BJ (cell line): ENCODE data around the gene ADCK2. TPM values are rescaled to one million over a fixed set of nuclear protein-coding genes. Genes with fewer than 3 reads are reported as not detected.
"Not testable (repeated sequence)": the region's sequence is repeated elsewhere in the genome, so short reads cannot be mapped to it uniquely, and the experiment has no call there.

Experiments
- CTCF ChIA-PET: fragments of 350-600 bp; formaldehyde crosslinking; extraction: SDS; loops from one replicate; lab custom pipeline; 2021; ENCODE audit warnings: antibody characterized with exemption, inconsistent platforms; lab: Yijun Ruan, JAX
- POLR2A ChIA-PET: fragments of 300-600 bp; sonication (Branson Sonifier 250); formaldehyde crosslinking; extraction: SDS; loops from one replicate; lab custom pipeline; 2021; ENCODE audit warnings: antibody characterized with exemption; lab: Charles Lee
- DNase-seq: peaks from one replicate; pipeline ENCODE4 v3.0.0-alpha.2; 2011; ENCODE audit warnings: low read depth
- H3K27me3 ChIP-seq: 2 replicates; pipeline ENCODE4 v1.6.0; 2011; ENCODE audit warnings: low read length; ENCODE audit not compliant: control insufficient read depth, insufficient read depth
- H3K36me3 ChIP-seq: 2 replicates; pipeline ENCODE4 v1.5.1; 2011; ENCODE audit warnings: low read length; ENCODE audit not compliant: control insufficient read depth, insufficient read depth
- H3K4me3 ChIP-seq: 2 replicates; pipeline ENCODE4 v1.5.1; 2011; ENCODE audit warnings: low read depth, mild to moderate bottlenecking, control low read depth, low read length
- CTCF ChIP-seq: IDR thresholded peaks from 2 replicates; pipeline ENCODE4 v1.5.1; 2011; ENCODE audit warnings: low read depth, mild to moderate bottlenecking, control low read depth, inconsistent platforms, low read length, moderate library complexity; ENCODE audit not compliant: insufficient read depth
- polyA plus RNA-seq: library from polyadenylated mRNA; depleted of rRNA; stranded (reverse); fragments of >200 nt; gene quantifications from 2 replicates; pipeline ENCODE4 v1.2.3, GENCODE V29; 2011

ADCK2 gene
- polyA plus RNA-seq, 1 experiment = 15.4 TPM

- H3K27me3 ChIP-seq = no peaks in the 10 kb centered on the region
- TF ChIP-seq CTCF = no peak
- no peak overlapping the region for H3K4me3 ChIP-seq
- ChIA-PET POLR2A (no interaction called here), CTCF (interaction anchor here (0.5 to 3.5 kb wide), 7 partner anchors 8 to 167 kb away, joined by 3 to 14 read pairs (median 4); no protein-coding TSS in a partner anchor)
- no peak for DNase-seq
- H3K36me3 ChIP-seq = no peaks in the 10 kb centered on the region
These were observed 31.1 kb upstream of the ADCK2 start for GRCh38 chr7:140641524-140642195.

DNA sequence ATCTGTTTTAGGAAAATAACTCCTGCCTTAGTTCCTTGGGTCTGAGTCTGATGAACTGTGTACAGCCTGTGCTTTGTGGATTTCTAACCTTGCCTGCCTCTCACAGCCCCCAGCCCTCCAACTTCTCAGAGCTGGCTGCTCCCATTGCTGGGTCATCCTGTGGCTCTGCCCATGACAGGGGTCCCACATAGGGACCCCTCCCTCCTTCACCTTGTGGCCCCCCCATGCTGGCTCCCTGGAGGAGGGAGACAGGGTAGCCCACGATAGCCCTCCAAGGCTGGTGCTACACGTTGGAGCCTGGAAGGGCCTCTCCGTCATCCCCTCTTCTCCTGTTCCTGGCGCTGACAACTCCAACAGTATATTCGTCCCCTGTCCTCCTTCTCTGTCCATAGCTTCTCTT, 29.3 kb upstream of the ADCK2 start:
- no peaks in the 10 kb centered on the region for H3K36me3 ChIP-seq
- H3K4me3 ChIP-seq = no peak overlapping the region
- ChIA-PET CTCF (interaction anchor here (3.2 kb wide), 1 partner anchor 10 kb away, joined by 13 read pairs; no protein-coding TSS in a partner anchor), POLR2A (no interaction called here)
- no peak for DNase-seq
- H3K27me3 ChIP-seq = no peaks in the 10 kb centered on the region
- no peak for TF ChIP-seq CTCF

DNA sequence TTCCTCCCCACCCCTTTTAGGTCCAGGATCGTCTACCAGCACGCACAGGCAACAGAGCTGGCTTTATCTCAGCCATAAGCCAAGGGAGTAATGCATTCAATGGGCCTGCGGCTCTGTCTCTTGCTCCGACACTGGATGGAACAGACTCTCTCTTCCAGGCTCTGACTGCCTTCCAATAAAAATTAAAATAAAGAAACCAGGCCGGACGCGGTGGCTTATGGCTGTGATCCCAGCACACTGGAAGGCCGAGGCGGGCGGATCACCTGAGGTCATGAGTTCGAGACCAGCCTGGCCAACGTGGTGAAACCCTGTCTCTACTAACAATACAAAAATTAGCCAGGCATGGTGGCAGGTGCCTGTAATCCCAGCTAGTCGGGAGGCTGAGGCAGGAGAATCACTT, 28.0 kb upstream of the ADCK2 start:
- H3K4me3 ChIP-seq, H3K27me3 ChIP-seq, DNase-seq, H3K36me3 ChIP-seq, POLR2A ChIA-PET: not testable (repeated sequence)
- CTCF ChIA-PET = interaction anchor here (0.6 to 3.2 kb wide), 3 partner anchors 8 to 127 kb away, joined by 4 to 13 read pairs (median 5); no protein-coding TSS in a partner anchor

GRCh38 chr7:140645166-140645900, 27.4 kb upstream of the ADCK2 start:
- POLR2A ChIA-PET = no interaction called here
- Histone ChIP-seq H3K27me3 (no peaks in the 10 kb centered on the region), H3K4me3 (no peak overlapping the region), H3K36me3 (no peaks in the 10 kb centered on the region)
- DNase-seq = no peak
- CTCF ChIA-PET = interaction anchor here (1.1 to 3.2 kb wide), 3 partner anchors 8 to 148 kb away, joined by 3 to 13 read pairs (median 4); no protein-coding TSS in a partner anchor
- peak; percentile 20; the same call in 1 of the 2 replicates for TF ChIP-seq CTCF

GRCh38 chr7:140646931-140647647, 25.7 kb upstream of the ADCK2 start:
- H3K4me3 ChIP-seq = no peak overlapping the region
- ChIA-PET POLR2A (no interaction called here), CTCF (interaction anchor here (0.6 to 1.2 kb wide), 4 partner anchors 28 to 143 kb away, joined by 3 to 6 read pairs (median 4); no protein-coding TSS in a partner anchor)
- no peaks in the 10 kb centered on the region for H3K27me3 ChIP-seq
- peak; percentile 65 for TF ChIP-seq CTCF
- H3K36me3 ChIP-seq = no peaks in the 10 kb centered on the region
- no peak for DNase-seq
